Sigmoid colon (tissue), 4 donors: ENCODE results near the gene RAB4A.

Experiments
- EP300 ChIP-seq, 4 donors: sonication (generic); formaldehyde crosslinking; IDR thresholded peaks; one replicate each; pipeline ENCODE4 v1.6.1; 2017; ENCODE audit warnings: antibody characterized with exemption in 4 of 4
- POLR2A ChIP-seq, 2 donors: fragments of 450-650 bp; IDR thresholded peaks; one replicate each; pipeline ENCODE4 v1.6.1; 2016; ENCODE audit warnings: antibody characterized with exemption in 2 of 2, mild to moderate bottlenecking in 2 of 2, moderate library complexity in 2 of 2
- POLR2AphosphoS5 ChIP-seq, 4 donors: sonication (generic); formaldehyde crosslinking; IDR thresholded peaks; one replicate each; pipeline ENCODE4 v1.6.1; 2017; ENCODE audit warnings: antibody characterized with exemption in 4 of 4
- TF ChIP-seq, protein P1 (sequence below), 4 experiments: fragments of 450-650 bp in 3 of 4; fragments of 200-600 bp in 1 of 4; IDR thresholded peaks; one replicate each; pipeline ENCODE4 v1.5.1; 2016 to 2019; ENCODE audit warnings: antibody characterized with exemption in 4 of 4, mild to moderate bottlenecking in 3 of 4, moderate library complexity in 2 of 4

DNA sequence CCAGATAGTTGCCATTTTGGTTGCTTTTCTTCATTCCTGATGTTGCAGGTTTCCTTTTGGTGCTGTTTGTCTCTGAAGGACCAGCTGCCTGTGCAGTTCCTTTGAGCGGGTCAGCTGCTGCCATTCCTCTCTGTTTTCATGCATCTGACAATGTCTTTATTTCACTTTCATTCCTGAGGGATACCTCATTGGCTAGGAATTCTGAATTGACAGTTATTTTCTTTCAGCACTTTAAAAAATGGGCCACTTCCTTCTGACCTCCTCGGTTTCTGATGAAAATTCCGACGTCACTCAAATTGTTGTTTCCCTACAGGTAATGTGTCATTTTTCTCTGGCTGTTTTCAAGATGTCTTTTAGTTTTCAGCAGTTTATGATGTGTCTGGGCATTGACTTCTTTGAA, 47.1 kb downstream of the RAB4A start:
- TF ChIP-seq, protein P1, sequence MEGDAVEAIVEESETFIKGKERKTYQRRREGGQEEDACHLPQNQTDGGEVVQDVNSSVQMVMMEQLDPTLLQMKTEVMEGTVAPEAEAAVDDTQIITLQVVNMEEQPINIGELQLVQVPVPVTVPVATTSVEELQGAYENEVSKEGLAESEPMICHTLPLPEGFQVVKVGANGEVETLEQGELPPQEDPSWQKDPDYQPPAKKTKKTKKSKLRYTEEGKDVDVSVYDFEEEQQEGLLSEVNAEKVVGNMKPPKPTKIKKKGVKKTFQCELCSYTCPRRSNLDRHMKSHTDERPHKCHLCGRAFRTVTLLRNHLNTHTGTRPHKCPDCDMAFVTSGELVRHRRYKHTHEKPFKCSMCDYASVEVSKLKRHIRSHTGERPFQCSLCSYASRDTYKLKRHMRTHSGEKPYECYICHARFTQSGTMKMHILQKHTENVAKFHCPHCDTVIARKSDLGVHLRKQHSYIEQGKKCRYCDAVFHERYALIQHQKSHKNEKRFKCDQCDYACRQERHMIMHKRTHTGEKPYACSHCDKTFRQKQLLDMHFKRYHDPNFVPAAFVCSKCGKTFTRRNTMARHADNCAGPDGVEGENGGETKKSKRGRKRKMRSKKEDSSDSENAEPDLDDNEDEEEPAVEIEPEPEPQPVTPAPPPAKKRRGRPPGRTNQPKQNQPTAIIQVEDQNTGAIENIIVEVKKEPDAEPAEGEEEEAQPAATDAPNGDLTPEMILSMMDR (IDR thresholded peaks at IDR 0.05), result no peak
- TF ChIP-seq POLR2AphosphoS5 (IDR thresholded peaks at IDR 0.05) (no peak), EP300 (IDR thresholded peaks at IDR 0.05) (no peak), POLR2A (IDR thresholded peaks at IDR 0.05) (no peak)
